Stimulated activated CD8-positive, alpha-beta memory T cell treated with anti-CD3 and anti-CD28 coated beads, Interleukin-12 subunit alpha, Interleukin-12 subunit beta, amount 100 ng/mL, for 24 hours (primary cell): Measurements from ENCODE around the gene JMJD6.
"Not testable (repeated sequence)": the region's sequence is repeated elsewhere in the genome, so short reads cannot be mapped to it uniquely, and the experiment has no call there.

ENCODE experiments used
- DNase-seq: peaks from one replicate; pipeline ENCODE4 v3.0.0-alpha.2; 2020; ENCODE audit errors: extremely low read depth

Gene JMJD6

DNA sequence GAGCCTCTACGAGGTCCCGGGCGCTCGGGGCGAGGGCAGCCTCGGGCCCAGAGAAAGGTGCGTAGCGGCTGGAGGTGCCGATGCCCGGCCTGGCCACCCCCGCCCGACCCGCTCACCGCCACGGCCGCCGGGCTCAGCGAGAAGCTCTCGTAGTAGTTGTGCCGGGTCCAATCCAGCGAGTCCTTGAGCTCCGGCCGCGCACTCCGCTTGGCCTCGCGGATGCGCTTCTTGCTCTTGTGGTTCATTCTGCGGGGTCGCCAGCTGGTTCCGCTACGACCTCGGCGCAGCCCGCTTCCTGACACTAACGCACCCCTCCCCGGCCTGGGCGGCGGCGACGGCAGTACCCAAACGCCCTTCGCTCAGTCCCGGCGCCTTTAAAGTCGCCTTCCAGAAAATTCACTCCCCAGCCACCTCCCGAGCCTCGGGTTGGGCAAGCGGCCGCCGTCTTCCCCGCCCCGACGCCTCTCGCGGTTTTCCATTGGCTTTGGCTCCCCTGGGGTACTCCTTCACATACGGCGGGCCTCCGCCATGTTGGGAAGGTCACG is at the start of gene JMJD6:
JMJD6 (minus strand) TSS at position 376 of the 545 bp plus-strand sequence; CDS start at position 245, 131 bp downstream.
- peak; percentile 87 for DNase-seq

DNA sequence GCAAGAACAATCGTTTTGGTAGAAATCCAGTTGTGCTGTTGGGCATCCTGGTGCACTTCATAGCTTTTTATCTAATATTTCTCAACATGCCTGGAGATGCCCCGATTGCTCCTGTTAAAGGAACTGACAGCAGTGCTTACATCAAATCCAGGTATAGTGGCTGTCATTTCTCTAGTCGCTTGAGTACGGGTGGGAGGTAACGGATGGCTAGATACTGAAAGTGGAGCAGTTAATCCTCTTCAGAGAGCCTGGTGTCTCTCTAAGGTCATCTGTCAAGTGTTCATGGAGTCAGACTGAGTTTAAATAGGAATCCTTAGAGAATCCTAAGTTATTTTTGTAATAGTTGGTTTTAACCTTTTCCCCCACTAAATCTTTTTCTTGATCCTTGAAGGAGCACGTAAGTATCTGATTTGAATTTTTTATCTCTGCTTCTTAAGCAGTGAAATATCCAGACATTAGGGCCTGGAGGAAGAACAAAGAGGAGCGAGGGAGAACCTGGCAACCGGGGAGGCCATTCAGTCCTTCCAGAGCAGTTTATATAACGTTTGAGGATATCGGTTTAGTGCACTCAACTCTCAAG is 48.7 kb upstream of the JMJD6 start:
- DNase-seq: no peak

DNA sequence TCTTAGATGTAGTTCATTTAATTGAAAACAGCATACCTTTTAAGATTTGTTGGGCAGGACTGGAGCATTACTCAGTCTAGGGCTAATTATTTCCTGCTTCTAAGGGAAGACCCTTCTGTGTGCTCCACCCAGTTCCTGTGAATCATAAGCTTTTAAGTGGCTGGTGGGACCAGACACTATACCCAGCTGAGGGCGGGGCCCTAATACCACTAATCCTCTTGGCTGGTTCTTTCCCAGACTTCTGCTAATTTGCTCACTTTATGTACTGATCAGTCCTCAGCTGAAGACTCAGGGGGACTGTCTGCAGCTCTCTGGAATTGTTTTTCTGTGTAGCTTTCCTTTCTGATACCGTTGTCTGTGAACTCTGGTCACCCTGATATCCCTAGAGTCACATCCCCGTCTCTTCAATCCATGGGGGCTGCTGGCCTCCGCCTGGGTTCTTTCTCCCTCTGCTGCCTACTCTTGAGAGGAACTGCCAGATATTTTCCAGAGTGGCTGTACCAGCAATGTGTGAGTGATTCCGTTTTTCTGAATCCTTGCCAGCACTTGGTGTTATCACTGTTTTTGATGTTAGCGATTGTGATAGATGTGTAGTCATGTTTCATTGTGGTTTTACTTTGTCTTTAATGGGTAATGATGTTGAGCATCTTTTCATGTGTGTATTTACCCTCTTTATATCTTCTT is 46.6 kb upstream of the JMJD6 start:
- DNase-seq: no peak

DNA sequence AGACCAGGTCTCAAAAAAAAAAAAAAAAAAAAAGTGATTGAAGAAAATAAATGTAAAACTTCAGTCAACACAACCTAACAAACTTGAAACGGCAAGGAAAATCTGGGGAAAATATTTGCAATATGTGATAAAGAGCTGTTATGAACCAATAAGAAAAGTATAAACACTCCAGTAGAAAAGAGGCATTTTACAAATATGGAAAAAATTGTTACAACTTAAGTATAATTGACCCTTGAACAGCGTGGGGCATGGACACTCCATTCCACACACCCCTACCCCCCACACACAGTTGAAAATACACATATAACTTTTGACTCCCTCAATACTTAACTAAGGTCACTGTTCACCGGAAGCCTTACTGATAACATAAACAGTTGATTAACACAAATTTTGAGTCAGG is 32.2 kb upstream of the JMJD6 start:
- no peak for DNase-seq

DNA sequence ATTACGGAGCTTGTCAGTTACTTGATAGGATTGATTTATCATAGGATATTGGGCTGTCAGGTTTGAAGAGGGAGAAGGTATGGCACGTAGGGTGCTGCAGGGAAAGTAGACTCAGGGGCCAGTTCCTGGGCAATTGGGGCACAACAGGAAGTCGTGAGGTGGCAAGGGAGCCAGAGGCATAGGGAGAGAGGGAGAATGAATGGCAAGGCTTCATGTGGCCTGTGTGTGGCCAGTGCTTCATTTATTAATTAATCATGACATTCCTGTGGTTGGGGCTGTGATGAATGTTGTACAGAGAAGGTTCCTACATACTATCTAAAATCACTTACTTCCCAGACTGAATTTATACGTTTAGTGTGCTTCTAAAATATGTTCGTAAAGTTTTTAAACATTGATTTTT is 30.9 kb upstream of the JMJD6 start:
- no peak for DNase-seq

DNA sequence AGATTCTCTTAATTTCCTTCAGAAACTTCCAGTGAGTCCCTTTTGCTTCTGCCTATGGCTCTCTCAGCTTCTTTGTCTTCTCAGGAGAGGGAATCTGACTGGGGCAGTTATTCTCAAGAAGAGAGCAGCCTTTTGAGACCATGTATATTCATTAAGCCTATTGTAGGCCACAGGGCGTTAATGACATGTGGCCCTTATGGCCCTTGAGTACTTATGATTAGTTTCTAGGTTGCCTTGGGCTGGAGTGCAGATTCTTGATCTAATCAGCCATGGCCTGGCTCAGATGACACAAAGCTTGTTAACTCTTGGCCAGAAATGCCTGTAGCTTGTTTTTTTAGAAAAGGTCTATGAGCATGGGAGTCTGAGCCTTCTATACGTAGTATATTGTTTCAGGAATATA is 28.9 kb upstream of the JMJD6 start:
- DNase-seq: no peak

DNA sequence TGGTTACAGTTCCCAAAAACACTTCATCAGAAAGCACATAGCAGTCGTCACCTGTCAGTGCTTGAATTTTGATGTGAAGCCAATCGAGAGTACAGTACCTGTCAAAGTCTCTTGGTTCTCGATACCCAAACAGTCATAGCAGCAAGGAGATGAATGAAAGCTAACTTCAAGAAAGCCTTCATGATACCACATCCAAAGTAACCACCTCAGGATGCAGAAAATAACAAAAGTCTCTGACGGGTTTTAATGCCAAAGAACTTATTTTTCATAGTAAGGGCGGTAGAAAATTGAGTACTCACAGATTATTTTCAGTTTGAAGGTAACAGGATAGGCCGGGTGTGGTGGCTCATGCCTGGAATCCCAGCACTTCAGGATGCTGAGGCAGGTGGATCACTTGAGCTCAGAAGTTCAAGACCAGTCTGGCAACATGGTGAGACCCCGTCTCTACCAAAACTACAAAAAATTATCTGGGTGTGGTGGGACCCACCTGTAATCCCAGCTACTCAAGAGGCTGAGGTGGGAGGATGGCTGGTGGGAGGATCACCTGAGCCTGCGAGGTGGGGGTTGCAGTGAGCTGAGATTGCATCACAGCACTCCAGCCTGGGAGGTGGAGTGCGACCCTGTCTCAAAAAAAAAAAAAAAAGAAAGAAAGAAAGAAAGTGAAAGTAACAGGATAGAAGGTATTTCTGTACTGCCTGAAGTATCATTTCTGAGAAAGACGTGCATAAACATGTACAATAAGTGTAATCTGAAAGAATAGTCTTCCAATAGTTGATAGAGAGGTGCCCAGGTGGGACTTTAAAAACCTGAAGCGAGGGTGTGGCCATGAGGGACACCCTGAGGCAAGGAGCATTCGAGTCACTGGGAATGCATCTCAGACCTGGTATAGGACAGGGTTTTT is 26.9 kb upstream of the JMJD6 start:
- no peak for DNase-seq

DNA sequence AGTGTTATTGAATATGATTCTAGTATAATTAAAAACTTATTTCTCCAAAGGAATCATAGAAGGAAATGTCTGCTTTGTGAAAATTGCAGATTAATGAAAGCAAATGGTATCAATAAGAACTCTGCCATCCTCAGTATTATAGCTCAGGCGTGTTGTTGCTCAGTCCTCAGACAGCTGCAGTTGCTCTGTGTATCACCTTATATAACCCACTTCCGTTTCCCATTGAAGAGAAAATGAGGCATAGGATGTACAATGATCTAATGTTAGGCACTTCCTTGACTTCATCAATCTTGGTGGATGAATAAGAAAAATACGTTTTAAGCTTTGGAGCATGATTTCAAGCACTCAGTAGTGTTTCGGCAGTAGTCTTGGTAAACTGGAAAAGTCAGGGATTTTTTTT is 25.6 kb upstream of the JMJD6 start:
- DNase-seq: no peak

DNA sequence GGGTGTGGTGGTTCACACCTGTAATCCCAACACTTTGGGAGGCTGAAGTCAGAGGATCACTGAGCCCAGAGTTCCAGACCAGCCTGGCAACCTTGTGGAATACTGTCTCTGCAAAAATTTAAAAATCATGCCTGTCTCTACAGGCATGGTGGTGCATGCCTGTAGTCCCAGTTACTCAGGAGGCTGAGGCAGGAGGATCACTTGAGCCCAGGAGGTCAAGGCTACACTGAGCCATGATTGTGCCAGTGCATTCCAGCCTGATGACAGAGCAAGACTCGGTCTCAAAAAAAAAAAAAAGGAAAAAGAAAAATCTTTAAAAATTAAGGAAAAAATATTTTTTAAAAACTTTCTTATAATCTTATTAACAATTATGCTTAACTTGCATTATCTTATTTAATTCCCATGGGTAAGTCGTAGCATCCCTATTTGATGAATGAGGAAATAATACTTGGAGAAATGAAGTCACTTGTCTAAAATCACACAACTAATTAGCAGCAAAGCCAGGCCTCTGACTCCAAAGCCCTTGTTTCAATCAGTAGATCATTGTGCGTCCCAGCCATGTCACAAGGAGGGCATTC is 25.1 kb upstream of the JMJD6 start:
- DNase-seq: no peak

DNA sequence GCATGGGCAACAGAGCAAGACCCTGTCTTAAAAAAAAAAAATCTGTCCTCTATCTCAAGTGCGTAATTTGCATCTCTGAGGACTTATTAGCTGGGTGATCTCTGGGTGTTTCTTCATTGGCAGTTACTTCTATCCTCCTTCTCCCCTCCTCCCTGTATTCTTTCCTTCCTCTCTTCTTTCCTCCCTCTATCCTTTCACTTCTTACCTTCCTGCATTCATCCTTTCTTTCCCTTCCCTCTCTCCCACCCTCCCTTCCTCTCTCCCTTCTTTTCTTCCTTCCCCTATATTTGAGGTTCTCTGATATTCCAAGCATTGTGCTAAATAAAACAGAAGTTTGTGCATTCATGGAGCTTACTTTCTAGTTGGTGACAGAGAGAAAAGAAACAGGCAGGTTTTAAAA is 22.3 kb upstream of the JMJD6 start:
- no peak for DNase-seq

DNA sequence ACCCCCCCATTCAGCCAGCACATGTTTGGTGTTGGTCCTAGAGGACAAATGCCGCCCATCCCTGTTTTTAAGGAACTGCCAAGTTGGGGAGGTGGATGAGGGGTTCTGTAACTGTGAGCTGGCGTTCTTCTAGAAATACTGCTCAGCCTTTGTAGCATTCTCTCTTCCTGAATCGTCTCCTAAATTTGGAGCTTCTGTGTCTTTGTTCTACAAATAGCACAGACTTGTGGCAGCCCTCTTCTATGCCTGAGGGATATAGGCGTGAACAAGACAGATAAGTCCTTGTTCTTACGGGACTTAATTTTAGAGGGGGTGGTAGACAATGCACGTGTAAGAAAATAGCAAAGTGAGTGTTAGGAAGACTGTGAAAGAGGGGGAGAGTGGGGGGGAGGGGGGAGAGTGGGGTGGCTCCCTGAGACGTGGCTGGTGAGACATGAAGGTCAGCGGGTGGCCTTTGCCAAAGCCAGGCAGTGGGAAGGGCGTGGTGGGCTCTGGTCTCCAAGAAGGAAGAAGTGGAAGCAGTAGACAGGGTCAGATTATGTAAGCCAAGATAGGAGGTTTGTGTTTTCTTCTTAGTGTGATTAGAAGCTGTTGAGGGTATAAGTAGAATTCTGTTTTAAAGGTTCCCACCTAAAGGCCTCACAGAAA is 21.4 kb upstream of the JMJD6 start:
- DNase-seq: no peak

DNA sequence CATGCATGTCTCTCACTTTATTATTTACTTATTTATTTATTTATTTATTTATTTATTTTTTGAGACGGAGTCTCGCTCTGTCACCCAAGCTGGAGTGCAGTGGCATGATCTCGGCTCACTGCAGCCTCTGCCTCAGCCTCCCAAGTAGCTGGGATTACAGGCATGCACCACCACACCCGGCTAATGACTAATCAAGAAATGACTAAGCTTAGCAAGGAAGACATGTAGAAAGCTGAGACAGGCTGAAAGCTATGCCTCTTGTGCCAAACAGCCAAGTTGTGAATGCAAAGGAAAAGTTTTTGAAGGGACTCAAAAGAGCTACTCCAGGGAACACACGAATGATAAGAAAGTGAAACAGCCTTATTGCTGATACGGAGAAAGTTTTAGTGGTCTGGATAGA is 19.4 kb upstream of the JMJD6 start:
- DNase-seq: not testable (repeated sequence)

DNA sequence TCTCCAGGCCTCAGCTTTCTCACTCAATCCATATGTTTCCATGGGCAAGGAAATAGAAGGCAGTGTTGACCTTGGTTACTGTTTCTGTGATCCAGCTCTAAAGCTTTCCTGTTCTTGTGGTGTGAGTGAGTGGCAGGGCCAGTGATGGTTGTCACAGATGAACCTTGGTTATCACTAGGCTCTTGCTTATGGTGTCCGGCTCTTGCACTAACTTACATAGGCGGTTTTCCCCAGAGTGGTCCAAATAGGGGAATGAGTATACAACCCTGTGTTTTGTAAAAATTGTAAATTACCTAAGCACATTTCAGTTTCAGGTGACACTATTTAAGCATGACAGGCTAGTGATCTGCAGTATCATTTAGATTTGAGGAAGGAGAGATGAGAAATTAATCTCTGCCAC is 18.3 kb upstream of the JMJD6 start:
- DNase-seq: no peak

DNA sequence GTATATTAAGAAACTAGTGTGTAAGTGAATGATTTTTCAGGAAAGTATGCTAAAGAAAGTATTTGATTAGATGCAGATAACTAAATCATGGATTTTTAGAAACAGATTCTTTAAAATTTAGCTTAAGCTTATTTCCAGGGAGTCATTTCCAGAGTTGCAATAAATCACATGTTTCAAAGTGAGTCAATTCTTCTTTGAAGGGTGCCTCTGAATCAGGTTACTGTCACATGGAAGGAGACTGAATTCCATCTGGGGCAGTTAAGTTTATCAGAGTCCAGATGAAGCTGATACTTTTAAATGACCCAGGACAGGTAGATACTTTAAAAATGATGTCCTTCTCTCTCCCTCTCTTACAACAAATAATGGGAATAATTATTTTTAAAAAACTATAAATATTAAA is 16.6 kb upstream of the JMJD6 start:
- no peak for DNase-seq

DNA sequence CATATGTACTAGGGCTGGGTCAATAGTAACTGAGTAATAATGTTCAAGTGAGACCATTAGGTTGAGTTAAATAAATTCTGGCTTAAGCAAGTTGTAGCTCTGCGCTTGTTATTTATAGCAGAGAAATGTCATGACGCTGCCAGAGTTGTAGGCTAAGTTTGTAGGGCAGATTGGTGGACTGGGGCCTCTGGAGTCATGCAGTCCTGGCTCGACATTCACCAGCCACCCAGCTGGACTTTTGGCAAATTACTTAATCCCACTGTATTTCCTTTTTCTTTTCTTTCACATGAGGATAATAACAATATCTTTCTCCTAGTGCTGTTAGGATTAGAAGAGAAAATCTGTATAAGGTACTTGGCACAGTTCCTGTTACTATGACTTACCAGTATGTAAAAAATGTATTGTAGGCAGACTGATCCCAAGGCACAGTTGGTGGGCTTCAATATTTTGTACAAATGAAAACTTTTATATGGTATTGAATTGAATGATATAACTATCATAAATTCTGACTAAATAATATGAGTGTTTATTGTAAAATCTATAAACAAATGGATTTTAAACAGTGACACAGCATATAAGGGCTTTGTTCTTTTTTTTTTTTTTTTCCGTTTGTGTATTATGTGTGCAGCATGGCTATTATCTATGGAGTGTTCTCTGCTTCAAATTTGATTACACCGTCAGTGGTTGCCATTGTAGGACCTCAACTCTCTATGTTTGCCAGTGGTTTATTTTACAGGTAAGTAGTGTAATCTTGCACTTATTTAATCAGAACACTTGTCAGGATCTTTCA is 14.1 kb upstream of the JMJD6 start:
- no peak for DNase-seq

DNA sequence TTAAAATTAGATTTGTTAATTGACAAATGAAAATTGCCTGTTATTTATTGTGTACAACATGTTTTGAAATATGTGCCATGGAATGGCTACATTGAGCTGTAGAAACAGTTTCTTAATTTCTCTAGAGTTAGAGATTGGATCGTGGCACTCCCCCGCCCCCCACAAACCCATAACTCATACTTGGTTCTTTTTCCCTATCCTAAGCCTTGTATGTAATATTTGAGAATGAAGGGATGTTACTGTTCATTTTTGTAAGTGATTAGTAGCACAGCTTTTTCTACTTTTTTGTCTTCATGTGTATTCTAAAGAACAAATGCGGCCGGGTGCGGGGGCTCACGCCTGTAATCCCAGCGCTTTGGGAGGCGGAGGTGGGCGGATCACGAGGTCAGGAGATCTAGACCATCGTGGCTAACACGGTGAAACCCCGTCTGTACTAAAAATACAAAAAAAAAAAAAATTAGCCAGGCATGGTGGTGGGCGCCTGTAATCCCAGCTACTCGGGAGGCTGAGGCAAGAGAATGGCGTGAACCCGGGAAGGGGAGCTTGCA is 13.2 kb upstream of the JMJD6 start:
- not testable (repeated sequence) for DNase-seq

DNA sequence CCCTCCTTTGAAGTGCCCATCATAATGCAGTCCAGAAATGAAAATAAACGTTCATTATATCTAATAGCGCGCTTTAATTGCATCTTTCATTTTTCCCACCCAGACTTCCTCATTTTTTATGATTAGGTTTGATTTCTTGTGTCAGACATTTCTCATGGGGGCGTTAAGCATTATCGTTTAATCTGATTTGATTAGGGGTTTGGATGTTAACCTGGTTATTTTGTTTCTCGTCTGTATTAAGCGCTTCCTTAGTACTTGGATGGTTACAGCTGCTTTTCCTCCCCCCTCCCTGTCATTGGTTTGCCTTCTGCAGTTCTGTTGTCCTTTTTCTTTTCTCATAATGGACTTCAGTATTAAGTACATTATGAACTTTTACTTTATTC is 12.1 kb upstream of the JMJD6 start:
- DNase-seq: no peak

DNA sequence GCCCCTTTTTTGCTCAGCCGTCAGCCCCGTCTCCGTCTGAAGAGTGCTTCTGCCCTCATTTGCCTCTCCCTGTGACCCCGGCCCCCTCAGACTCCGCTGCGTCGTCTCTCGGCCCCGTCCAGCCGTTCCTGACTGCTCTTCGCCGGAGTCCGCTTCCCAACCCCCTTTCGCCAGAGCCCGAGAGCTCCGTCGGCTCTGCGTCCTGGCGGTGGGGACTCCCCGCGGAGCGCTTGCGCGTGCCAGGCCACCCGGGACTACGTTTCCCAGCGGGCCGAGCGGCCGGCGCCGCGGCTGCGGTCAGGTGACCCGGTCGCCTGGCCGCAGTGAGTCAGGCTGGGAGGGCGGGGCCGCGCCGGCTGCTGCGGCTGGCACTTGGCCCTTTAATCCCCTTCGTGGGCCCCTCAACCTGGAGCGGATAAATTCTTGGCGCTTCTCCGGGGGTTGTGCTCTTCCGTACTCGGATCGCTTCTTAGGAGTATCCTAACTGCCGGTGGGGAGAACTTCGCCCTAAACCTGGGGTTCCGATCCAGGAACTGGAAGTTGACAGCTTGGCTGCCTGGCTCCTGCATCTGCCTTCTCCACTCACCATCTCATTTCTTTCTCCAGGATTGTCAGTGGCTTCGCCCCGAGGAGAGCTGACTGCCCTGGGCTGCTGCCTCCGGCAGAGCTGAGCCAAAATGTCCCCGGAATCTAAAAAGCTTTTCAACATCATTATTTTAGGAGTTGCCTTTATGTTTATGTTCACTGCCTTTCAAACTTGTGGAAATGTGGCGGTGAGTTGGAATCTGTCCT is 11.5 kb upstream of the JMJD6 start, which contains the start of gene MFSD11:
MFSD11 (plus strand) TSS at position 444 of the 792 bp plus-strand sequence; CDS start at position 678, 234 bp downstream.
- peak; percentile 84 for DNase-seq

DNA sequence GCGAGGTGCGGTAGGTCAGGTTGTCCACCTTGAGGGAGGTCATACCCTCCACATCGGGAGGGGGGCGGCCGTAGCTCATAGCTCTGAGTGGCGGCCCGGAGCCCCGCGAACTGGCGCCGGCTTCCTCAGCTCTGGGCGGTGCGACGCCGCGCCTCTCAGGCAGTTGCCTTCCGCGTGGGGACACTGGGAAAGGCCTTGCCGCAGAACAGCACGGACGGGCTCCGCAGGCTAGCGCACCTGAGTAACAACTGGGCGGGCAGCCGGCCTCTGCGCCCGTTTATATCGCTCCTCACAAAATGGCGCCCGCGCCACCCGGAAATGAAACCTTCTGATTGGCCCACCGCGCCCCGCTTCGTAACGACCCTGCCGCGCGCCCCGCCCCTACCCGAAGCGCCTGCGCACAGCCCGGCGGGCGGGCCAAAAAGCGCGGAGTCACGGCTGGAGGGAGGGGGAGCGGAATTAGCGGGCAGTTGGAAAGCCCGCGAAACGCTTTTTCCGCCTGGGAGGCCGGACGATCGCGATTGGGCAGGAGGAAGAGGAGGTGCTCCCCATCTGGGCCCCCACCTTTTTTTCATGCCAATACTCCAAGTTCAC is 10.8 kb upstream of the JMJD6 start, which contains the start of gene SRSF2:
SRSF2 (minus strand) TSS at position 250 of the 594 bp plus-strand sequence; CDS start at position 79, 171 bp downstream.
- peak; percentile 94 for DNase-seq
